ELF-1 (cell line): ENCODE data around the gene NENF.

Source experiments
- DNase-seq: peaks from one replicate; pipeline ENCODE4 v3.0.0-alpha.2; 2016; ENCODE audit warnings: low read depth, low spot score

The NENF gene

DNA sequence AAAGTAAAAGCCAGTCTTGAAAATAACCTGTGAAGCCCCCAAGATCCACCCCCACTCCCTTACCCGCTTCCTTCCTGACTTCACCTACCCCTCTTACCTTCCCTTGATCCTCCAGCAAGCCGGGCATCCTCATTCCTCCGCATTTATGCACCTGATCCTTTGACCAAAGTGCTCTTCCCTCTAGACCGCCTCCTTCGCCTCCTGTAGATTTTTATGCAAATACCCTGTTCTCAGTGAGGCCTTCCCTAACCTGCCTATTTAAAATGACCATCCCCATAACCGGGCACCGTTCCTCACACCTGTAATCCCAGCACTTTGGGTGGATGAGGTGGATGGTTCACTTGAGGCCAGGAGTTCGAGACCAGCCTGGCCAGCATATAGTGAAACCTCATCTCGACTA lies 1.1 kb upstream of the NENF start:
- peak; percentile 24 for DNase-seq

DNA sequence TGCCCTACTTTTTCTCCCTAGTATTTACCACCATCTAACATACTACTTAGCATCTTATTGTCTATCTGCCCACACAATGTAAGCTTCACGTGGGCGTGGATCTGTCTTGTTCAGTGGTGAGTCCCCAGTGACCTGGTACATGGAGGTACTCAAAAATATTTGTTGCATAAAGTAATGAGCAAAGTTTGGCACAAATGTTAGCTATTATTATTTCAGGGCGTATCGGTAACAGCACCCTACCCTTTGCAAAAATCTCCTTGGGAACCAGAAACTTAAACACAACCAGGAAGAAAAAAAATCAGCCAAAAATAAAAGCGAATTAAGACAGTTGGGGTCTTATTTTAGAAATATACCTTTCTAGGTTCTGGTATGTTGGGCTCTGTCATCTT lies 454 bp upstream of the NENF start:
- DNase-seq: no peak

DNA sequence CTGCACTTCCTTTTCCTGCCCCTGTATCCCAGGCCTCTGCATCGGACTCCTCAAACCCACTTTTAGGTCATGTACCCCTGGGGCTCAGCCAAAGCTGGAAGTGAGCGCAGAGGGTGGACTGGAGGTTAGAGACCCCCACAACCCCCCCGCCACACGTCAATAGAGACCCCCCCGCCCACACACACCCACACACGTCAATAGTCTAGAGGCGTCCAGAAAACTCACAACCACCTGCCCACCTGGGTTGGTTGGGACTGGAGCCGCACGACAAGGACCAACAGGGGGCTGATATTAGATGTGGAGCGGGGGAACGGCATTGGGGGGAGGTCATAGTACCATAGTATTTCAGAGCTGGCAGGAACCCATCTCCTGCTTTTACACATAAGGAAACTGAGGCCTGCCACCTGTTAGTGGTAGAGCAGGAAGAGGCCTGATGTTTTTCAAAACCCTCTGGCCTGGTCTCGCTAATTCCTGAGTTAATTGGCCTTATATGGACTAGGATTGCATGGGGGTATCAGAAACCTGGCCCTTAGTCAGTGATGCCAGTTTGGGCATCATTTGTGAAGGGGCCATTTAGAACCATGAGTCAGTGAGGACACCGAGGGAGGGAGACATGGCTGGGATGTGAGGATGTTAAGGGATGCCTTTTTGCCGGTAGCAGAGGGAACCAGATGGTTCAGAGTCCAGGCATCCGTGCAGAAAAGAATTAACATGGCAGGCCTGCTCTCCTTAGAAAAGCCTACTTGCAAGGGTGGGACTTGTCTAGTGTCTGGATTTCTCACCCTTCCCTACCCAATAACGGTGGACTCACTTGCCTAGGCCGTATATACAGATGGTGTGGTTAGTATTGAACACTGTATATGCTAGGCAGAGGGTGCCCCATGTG lies 1.1 kb downstream of the NENF start:
- no peak for DNase-seq

DNA sequence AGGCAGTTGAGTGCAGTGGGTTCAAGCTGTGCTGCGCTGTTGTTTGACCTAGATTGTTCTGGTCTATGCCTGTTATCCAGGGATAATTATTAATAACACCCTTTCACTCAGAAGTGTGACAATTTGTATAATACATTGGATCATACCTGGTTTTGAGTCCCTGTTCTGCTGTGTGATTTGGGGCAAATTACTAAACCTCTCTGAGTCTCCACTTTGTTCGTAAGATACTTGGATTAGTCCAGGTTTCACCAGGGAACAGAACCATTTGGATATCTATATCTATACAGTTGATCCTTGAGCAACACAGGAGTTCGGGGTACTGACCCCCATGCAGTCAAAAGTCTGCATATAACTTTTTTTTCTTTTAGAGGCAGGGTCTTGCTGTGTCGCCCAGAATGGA lies 2.3 kb downstream of the NENF start:
- DNase-seq: no peak

DNA sequence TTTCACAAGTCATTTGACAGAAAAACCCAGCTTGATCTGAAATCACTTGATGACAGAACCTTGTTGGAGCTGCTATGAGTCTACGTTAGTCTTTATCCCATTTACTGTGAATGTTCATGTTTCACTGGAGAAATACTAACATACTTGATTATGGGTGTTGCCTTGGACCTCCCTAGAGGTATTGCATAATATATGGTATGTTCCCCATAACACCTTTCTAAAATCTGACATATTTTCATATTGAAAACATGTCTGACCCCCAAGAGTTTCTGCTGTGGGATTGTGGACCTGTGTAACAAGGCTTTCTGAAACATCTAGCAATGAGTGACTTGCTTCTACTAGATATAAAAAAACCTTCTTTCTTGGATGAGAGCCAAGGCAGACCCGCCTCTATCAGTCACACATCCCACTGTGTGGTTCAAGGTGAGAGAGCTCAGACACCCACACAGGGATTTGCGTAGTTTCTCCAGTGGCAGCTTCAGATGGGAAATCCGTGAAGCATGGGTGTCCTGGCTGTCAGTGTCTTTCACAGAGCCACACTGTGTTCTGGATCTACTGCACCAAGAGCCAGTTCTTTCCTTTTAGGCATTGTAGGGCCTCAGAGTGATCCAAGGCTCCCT lies 4.6 kb downstream of the NENF start:
- no peak for DNase-seq

DNA sequence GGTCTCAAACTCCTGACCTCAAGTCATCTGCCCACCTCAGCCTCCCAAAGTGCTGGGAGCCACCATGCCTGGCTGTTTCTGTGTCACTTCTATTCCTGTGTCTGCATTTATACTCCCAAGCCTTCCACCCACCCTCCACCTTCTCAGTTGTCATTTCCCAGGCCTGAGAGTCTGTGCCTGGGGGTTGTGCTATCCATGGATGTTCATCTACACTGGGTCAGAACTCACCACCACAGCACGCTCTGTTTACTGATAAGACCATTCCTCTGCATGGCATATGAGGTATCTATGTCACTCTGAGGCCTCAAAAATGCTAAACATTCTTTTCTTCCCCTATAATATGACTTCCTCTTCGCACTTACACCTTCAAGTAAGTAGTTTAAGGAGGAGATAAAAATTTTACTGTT lies 6.1 kb downstream of the NENF start:
- no peak for DNase-seq

DNA sequence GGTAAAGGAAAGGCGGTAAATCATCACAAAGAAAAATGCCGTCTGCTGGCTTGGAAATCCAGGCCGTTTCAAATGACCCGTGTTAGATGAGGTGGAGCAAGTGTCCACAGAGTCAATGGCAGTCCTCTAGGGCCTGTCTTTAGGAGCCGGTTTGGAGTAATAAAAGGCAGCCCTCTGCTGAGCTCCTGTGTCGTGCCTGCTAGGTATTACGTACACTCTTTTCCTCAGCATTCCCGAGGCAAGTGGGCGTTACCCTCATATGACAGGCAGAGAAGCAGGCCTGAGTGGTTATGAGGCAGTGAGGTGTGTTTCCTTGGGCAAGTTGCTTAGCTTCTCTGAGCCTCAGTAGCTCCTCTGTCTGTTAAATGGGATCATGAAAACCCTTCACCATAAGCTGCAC lies 7.7 kb downstream of the NENF start:
- DNase-seq: peak; percentile 39

DNA sequence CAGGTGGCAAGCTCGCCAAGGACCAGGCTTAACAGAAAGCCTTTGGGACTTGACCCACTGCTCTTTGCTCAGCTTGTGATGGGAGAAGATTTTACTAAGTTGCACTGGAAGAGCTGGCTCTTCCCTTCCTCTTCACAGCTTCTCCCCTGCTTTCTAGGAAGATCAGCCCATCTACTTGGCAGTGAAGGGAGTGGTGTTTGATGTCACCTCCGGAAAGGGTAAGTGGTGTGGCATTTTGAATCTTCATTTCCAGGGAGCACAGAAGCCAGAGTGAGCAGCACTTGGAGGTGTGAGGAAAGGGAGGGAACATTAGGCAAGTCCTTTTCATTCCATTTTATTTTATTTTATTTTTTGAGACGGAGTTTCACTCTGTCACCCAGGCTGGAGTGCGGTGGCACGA lies 9.7 kb downstream of the NENF start:
- DNase-seq: no peak

DNA sequence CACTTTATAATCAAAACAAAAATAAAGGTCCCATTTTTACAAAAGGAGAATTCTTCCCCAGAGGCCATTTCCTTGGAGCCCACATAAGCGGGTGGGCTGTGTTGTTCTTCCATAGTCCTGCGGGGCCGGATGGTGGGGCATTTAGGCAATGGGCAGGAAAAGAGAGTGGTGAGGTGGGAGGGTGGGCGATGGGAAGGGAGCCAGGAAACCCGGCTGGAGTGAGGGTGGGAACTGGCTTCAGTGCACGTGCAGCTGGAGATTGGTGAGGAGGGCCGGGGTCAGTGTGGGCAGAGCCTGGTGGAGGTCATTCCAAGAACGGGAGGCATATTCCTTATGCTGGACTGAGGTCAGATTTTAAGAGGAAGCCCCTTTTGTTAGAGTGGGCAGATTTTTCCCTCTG lies 13.6 kb downstream of the NENF start:
- DNase-seq: no peak

DNA sequence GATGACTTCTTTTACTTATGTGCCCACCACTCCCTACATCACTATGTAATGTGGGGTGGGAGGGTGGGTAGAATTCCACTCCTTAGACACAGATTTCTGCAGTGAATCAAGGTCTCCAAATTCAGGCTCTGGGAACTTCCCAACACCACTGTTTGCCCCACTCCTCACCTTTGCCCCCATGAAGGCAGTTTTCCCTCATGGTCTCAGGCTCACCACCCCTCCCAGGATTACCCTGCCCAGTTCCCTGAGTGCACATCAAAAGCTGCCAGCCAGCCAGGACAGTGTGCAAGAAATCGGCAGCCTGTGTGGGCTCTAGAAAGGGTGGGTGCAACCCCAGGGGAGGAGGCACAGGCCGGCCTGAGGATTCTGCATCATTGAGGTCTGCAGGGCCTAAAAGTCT lies 14.8 kb downstream of the NENF start:
- no peak for DNase-seq

DNA sequence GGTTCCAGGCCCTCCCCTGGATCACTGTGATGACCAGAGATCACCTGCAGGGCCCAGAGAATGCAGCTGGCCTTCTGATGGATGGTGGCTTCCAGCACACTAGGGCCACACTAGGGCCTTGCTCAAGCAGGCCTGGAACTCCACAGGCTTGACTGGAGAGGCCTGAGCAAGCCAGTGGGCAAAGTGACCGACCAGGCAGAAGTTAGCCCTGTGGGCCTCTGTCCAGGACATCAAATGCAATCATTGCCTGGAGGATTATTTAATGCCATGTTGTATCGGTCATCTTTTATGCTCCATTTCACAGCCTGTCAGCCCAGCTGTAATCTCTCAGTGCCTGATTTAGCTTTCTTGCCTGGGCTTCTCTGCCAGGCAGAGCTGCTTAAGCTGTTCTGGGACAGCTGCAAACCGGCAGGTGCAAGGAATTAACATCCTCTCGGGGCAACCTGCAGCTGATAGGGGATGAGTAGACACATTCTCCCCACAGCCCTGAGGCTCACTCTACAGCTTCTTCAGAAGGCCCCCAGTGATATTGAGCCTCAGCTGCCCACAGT lies 17.7 kb downstream of the NENF start:
- no peak for DNase-seq

DNA sequence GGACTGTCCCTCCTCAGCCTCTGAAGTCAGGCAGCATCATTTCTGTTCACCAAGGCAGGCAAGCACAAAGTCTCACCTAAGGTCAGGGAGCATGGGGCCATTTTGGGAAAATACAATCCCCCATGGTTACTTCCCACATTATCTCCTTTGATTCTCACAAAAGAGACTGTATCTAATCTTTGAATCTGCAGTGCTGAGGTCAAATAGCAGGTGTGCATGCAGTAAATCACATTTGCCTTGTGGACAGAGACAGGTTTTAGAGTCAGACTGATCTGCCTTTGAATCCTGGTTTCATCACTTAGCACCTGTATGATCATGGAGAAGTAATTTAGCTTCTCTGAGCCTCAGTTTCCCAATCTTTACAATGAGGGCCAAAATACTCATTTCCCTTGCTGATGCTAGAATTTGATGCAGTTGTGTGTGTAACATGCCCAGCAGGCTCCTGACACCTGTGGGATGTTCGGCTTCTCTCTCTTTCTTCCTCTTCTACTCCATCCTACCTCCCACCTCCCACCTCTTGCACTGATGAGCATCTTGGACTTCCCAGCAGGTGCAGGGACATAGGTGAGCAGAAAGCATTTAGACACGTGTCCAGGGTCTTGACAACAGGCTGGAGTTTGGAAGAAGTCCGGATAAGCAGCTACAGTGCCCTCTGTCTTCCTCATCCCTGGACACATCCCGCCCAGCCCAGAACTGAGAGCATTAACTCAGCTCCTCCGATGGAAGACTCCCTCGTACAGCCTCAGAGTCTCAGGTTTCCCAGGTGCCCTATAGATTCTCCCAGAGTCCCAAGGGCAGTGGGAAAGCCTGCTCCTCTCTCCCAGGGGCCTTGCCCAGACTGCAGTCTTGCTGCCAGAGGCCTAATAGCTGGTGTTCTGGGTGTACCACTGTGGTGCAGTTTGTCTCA lies 18.9 kb downstream of the NENF start:
- DNase-seq: no peak

DNA sequence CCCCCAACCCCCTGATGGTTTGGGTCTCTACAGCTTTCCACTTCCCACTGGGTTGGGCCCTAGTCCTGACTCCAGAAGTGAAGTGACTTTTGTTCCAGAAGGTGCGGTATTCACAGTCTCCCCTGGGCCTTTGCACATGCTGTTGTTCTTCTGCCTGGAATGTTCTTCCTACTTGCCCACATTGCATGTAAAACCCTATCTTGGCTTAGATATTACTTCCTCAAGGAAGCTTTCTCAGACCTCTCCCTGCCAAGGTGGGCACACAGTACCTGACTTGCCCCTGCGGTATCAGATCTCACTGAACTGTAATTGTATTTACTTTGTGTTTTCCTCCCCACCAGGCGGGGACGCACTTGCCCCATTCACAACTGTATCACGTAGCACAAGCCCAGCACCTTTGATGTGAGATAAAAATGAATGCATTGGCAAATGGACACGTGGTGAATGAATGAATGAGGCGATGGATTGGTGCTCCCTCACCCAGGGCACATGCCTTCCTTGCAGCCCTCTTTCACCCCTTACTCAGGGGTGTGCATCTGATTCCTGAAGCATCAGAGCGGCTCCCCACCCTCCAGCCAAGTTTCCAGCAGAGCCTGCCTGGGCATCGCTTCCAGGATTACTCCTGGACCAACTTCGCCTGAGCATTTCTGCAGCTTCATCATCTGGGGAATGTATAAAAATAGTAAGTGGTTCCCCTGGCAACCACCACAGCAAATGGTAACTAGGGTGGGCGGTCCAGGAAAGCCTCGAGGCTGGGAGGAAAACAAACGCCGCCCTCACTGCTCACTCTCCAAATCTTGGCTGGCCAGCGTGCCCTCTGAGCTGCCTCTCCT lies 19.8 kb downstream of the NENF start:
- DNase-seq: no peak

DNA sequence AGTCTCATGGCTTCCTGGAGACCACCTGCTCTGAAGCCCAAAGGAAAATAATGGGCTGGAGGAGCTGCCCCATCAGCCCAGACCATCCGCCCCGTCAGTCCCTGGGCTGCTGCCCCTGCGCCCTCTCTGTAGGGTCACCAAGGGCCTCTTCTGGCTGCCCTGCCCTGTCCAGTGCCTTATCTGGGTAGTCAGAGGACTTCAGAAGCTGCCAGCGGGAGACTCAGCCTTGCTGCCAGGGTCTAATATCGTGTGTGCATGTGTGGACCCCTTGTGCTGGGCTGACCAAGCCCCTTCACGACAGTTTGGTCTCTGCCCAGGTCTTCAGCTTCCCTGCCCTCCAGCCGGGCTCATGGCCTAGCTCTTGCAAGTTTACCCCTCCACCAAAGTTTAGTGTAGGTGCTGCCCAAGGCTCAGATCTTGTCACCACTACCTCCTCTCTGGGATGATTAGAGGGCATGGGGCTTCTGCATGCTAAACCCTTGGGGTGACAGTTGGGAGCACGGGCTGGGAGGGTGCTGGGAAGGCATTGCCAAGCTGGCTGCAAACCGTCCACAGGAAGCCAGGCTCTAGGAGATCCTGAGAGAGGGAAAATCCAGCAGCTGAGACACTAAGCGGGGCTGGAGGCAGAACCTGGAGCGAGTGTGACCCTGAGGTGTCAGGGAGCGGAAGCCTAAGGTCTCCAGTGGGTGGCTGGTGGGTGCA lies 20.6 kb downstream of the NENF start:
- DNase-seq: no peak

DNA sequence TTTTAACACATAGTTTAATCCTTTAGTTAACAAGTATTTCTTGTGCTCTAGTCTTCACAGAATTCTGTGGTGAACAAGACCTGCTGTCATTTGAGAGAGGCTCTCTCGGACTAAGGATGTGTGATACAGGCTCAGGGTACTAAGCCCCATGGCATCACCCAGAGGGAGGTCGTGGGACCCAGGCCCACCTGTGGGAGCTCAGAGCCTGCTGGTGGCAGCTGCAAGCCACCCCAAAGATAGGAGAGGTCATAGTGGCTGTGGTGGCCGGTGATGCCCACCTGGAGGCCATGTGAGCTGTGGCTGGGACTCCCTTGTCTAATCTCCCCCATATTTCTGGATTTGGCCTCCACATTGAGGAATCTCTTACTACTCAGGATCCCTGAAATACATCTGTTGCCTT lies 22.0 kb downstream of the NENF start:
- DNase-seq: no peak

DNA sequence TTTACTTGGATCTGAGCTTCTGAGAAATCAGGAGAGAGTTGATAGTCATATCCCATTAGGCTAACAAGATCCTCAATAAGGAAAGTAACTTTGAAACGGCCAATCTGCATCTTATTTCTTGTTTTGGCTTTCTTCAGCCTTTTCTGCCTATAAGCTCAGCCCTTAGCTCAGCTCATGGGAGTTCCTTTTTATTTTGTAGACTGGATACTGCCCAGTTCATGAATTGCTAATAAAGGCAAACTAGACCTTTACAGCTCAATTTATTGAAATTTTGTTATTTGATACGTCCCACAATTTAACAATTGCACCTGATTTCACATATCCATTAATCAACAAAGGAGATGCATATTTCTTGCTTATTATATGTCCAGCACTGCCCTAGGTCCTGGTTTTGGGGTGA lies 22.7 kb downstream of the NENF start:
- no peak for DNase-seq

DNA sequence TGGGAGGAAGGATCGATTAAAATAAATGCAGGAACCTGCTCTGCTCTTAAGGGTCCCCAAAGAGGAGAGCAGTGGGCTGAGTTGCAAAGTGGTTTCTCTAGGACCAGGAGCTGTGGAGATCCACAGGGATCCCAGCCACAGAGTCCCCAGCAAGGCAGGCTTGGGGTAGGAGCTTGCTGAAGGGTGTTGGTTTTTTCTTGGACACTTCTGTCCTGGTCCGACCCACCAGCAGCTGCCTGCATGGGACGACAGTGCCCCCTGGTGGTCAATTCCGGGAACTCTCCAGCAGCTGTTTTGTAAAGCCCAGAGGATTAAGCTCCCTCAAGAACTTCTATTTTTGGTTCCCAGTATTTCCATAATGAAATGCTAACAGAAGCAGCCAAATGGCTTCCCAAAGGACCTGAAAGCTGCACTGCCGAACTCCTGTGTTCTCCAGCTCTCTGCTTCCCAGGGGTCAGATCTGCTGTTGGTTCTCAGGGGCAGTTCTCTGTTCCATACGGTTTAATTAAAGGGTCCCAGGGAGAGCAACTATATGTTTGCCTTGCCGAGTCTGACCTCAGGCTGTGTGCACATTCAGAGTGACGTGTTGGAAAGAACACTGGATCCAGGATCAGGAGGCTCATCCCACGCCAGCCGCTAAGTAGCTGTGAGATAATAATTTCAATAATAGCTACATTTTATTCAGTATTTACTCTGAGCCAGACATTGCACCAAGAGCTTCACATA lies 23.2 kb downstream of the NENF start:
- peak; percentile 88 for DNase-seq

DNA sequence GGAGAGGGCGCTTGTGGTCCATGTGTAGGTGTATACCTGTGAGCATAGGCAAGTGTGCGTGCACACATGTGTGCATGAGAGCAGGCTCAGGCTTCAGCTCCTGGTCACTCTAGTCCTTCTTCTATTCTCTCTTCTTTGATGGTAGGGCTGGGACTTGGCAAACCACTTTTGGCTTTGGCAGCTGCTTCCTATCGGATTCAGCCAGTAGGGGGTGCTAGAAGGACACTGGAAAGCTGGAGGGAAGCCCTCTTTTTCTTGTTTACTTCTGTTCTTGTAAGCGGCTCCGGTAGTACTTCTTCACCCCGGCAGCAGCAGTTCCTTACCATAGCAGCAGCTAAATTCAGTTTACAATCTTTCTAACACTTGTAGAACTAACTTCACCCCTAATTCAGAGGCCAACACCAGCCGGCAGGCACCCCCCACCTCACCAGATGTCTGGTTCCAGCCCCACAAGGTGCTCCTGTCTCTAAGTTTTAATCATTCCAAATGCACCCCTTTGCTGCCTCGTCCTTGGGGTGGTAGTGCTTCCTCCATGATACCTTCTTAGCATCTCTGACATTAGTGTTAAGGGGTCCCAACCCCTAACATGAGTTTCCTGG lies 25.1 kb downstream of the NENF start:
- peak; percentile 91 for DNase-seq

DNA sequence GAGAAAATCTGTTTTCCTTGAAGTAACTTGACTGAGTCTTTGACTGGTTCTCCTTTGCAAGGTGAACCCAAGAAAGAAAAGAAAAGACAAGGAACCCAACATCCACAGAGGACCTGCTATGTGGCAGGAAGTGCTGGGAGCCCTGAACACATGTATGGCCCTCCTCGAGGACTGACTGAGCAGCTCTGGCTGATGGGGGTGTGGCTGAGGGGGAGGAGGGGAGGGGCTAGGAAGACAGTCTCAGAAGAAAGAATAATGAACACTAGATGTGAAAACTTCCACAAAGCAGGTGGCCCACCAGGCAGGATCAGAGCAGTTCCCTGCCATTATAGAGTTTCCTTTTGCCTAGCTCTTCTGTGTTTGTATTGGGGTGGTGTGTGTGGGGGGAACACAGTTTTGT lies 26.1 kb downstream of the NENF start:
- no peak for DNase-seq
